Neural cell (in vitro differentiated cells): ENCODE measurements around the gene EGFL7. TPM values are rescaled to one million over a fixed set of nuclear protein-coding genes. Genes with fewer than 3 reads are reported as not detected.

Experiments used
- H2AFZ ChIP-seq: fragments of 200-600, 300-800 bp; sonication (generic), shearing (Covaris generic); 2 replicates; pipeline ENCODE4 v1.6.0; 2014; ENCODE audit warnings: low read depth, mild to moderate bottlenecking, antibody characterized with exemption, low read length, moderate library complexity
- H3F3A ChIP-seq: fragments of 200-600 bp; shearing (Covaris generic); 2 replicates; pipeline ENCODE4 v1.6.1; 2016; ENCODE audit warnings: mild to moderate bottlenecking, moderate library complexity, mixed read lengths, antibody characterized with exemption, low read length; ENCODE audit not compliant: insufficient read depth, poor library complexity, severe bottlenecking
- H3K27ac ChIP-seq: fragments of 200-600, 300-800 bp; sonication (generic), shearing (Covaris generic); 2 replicates; pipeline ENCODE4 v1.5.1; 2014; ENCODE audit warnings: mild to moderate bottlenecking, low read length, moderate library complexity
- H3K27me3 ChIP-seq: fragments of 300-800, 200-600 bp; sonication (generic), shearing (Covaris generic); 2 replicates; pipeline ENCODE4 v1.6.0; 2014; ENCODE audit warnings: mild to moderate bottlenecking, low read depth, low read length, moderate library complexity; ENCODE audit not compliant: insufficient read depth
- H3K36me3 ChIP-seq: fragments of 300-800, 200-600 bp; sonication (generic), shearing (Covaris generic); 2 replicates; pipeline ENCODE4 v1.5.1; 2014; ENCODE audit warnings: mild to moderate bottlenecking, antibody characterized with exemption, low read length, moderate library complexity; ENCODE audit not compliant: insufficient read depth
- H3K4me2 ChIP-seq: fragments of 300-800, 200-600 bp; sonication (generic), shearing (Covaris generic); 2 replicates; pipeline ENCODE4 v1.6.0; 2014; ENCODE audit warnings: mild to moderate bottlenecking, low read length
- H3K4me3 ChIP-seq: fragments of 300-800, 200-600 bp; sonication (generic), shearing (Covaris generic); 2 replicates; pipeline ENCODE4 v1.5.1; 2014; ENCODE audit warnings: mild to moderate bottlenecking, low read length, moderate library complexity
- H3K79me2 ChIP-seq: fragments of 200-600 bp; shearing (Covaris generic); replicated peaks from 2 replicates; pipeline ENCODE4 v1.6.0; 2014; ENCODE audit warnings: mild to moderate bottlenecking, low read length, moderate library complexity; ENCODE audit not compliant: insufficient read depth
- H3K9ac ChIP-seq: fragments of 300-800, 200-600 bp; sonication (generic), shearing (Covaris generic); 2 replicates; pipeline ENCODE4 v1.6.1; 2016; ENCODE audit warnings: mild to moderate bottlenecking, low read length, mixed read lengths
- H3K9me2 ChIP-seq: fragments of 200-600 bp; shearing (Covaris generic); 2 replicates; pipeline ENCODE4 v1.6.1; 2016; ENCODE audit warnings: mild to moderate bottlenecking, low read length, mixed read lengths; ENCODE audit not compliant: insufficient read depth
- H3K9me3 ChIP-seq: fragments of 200-600, 300-800 bp; sonication (generic), shearing (Covaris generic); 2 replicates; pipeline ENCODE4 v1.6.1; 2016; ENCODE audit warnings: mild to moderate bottlenecking, mixed run types, low read length, moderate library complexity, mixed read lengths
- H4K20me1 ChIP-seq: fragments of 200-600 bp; shearing (Covaris generic); 2 replicates; pipeline ENCODE4 v1.6.1; 2016; ENCODE audit warnings: mild to moderate bottlenecking, mixed run types; ENCODE audit not compliant: insufficient read depth
- EP300 ChIP-seq: fragments of 450-650 bp; conservative IDR thresholded peaks from 2 replicates; pipeline ENCODE4 v1.6.1; 2014; ENCODE audit warnings: antibody characterized with exemption, mild to moderate bottlenecking, moderate library complexity; ENCODE audit not compliant: poor library complexity, severe bottlenecking
- EZH2 ChIP-seq: fragments of 200-600, 300-800 bp; shearing (Covaris generic), sonication (generic); IDR thresholded peaks from 2 replicates; pipeline ENCODE4 v1.6.1; 2014; ENCODE audit warnings: antibody characterized with exemption, low read length, borderline replicate concordance, mild to moderate bottlenecking; ENCODE audit not compliant: insufficient read depth, poor library complexity, severe bottlenecking
- MXI1 ChIP-seq: fragments of 450-650 bp; conservative IDR thresholded peaks from 2 replicates; pipeline ENCODE4 v1.6.1; 2014; ENCODE audit warnings: antibody characterized with exemption, mild to moderate bottlenecking; ENCODE audit not compliant: poor library complexity, severe bottlenecking
- POLR2AphosphoS5 ChIP-seq: IDR thresholded peaks from 2 replicates; pipeline ENCODE4 v1.6.1; 2012
- RAD21 ChIP-seq: fragments of 450-650 bp; conservative IDR thresholded peaks from 2 replicates; pipeline ENCODE4 v1.6.1; 2014; ENCODE audit warnings: antibody characterized with exemption, mild to moderate bottlenecking, moderate library complexity
- SMC3 ChIP-seq: fragments of 450-650 bp; conservative IDR thresholded peaks from 2 replicates; pipeline ENCODE4 v1.6.1; 2014; ENCODE audit warnings: antibody characterized with exemption, mild to moderate bottlenecking, moderate library complexity; ENCODE audit not compliant: poor library complexity
- TAF1 ChIP-seq: IDR thresholded peaks from 2 replicates; pipeline ENCODE4 v1.6.1; 2012; ENCODE audit warnings: low read depth
- polyA plus RNA-seq: library from polyadenylated mRNA; depleted of rRNA; stranded (reverse); fragments of >200 nt; gene quantifications from 2 replicates; pipeline ENCODE4 v1.2.3, GENCODE V29; 2014
- TF ChIP-seq, protein P1 (sequence below): fragments of 450-650 bp; IDR thresholded peaks from 2 replicates; pipeline ENCODE4 v1.5.1; 2014; ENCODE audit warnings: antibody characterized with exemption, mild to moderate bottlenecking, moderate library complexity; ENCODE audit not compliant: poor library complexity, severe bottlenecking
- TF ChIP-seq, protein P2 (sequence below): IDR thresholded peaks from 2 replicates; pipeline ENCODE4 v1.6.1; 2012; ENCODE audit warnings: borderline replicate concordance

Gene EGFL7
- polyA plus RNA-seq, 1 donor from 2014 or later = 12.5 TPM

DNA sequence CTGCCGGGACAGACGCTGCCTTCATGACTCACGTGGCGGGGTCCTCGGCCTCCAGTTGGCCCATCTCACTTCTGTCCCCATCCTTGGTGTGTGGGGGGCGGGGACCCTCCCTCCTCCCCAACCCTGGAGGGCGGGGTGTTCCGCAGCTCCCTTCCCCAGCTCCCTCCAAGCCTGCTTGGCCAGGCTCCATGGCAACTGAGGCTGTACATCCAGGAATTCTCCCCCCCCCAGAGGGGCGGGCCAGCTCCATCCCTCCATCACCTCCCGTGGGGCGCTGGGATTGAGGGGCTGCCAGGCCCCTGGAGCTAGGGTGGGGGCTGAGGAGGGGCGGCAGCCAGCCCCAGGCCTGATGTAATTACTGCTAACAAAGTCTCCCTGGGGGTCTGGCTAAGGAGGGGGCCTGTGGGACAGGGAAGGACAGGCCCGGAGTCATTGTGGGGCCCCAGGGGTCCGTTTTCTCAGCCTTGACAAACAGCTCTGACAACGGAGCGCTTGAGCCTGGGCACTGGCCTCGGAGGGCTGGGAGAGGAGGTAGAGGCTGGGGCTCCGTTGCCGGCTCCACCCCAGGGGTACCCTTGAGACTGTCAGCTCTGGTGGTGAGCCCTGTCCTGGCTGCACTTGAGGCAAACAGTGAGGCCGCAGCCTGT lies 57.7 kb downstream of the EGFL7 start:
- H3K79me2 ChIP-seq = peaks cover 11% of the 10 kb centered on the region
- no peaks in the 10 kb centered on the region for H3K9me3 ChIP-seq
- no peaks in the 10 kb centered on the region for H3K9me2 ChIP-seq
- no peaks in the 10 kb centered on the region for H3K36me3 ChIP-seq
- peak overlapping the region; percentile 41 for H3K4me3 ChIP-seq
- no peaks in the 10 kb centered on the region for H3F3A ChIP-seq
- H3K27ac ChIP-seq = peak overlapping the region; percentile 31
- no peaks in the 10 kb centered on the region for H3K27me3 ChIP-seq
- no peak overlapping the region for H3K4me2 ChIP-seq
- TF ChIP-seq TAF1 (no peak), SMC3 (no peak), MXI1 (no peak), POLR2AphosphoS5 (no peak), EZH2 (no peak), EP300 (no peak), RAD21 (no peak)
- TF ChIP-seq, protein P1, sequence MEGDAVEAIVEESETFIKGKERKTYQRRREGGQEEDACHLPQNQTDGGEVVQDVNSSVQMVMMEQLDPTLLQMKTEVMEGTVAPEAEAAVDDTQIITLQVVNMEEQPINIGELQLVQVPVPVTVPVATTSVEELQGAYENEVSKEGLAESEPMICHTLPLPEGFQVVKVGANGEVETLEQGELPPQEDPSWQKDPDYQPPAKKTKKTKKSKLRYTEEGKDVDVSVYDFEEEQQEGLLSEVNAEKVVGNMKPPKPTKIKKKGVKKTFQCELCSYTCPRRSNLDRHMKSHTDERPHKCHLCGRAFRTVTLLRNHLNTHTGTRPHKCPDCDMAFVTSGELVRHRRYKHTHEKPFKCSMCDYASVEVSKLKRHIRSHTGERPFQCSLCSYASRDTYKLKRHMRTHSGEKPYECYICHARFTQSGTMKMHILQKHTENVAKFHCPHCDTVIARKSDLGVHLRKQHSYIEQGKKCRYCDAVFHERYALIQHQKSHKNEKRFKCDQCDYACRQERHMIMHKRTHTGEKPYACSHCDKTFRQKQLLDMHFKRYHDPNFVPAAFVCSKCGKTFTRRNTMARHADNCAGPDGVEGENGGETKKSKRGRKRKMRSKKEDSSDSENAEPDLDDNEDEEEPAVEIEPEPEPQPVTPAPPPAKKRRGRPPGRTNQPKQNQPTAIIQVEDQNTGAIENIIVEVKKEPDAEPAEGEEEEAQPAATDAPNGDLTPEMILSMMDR = no peak
- TF ChIP-seq, protein P2, sequence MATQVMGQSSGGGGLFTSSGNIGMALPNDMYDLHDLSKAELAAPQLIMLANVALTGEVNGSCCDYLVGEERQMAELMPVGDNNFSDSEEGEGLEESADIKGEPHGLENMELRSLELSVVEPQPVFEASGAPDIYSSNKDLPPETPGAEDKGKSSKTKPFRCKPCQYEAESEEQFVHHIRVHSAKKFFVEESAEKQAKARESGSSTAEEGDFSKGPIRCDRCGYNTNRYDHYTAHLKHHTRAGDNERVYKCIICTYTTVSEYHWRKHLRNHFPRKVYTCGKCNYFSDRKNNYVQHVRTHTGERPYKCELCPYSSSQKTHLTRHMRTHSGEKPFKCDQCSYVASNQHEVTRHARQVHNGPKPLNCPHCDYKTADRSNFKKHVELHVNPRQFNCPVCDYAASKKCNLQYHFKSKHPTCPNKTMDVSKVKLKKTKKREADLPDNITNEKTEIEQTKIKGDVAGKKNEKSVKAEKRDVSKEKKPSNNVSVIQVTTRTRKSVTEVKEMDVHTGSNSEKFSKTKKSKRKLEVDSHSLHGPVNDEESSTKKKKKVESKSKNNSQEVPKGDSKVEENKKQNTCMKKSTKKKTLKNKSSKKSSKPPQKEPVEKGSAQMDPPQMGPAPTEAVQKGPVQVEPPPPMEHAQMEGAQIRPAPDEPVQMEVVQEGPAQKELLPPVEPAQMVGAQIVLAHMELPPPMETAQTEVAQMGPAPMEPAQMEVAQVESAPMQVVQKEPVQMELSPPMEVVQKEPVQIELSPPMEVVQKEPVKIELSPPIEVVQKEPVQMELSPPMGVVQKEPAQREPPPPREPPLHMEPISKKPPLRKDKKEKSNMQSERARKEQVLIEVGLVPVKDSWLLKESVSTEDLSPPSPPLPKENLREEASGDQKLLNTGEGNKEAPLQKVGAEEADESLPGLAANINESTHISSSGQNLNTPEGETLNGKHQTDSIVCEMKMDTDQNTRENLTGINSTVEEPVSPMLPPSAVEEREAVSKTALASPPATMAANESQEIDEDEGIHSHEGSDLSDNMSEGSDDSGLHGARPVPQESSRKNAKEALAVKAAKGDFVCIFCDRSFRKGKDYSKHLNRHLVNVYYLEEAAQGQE = no peak
- peak overlapping the region; percentile 44 for H3K9ac ChIP-seq
- H4K20me1 ChIP-seq = no peaks in the 10 kb centered on the region
- no peak overlapping the region for H2AFZ ChIP-seq

DNA sequence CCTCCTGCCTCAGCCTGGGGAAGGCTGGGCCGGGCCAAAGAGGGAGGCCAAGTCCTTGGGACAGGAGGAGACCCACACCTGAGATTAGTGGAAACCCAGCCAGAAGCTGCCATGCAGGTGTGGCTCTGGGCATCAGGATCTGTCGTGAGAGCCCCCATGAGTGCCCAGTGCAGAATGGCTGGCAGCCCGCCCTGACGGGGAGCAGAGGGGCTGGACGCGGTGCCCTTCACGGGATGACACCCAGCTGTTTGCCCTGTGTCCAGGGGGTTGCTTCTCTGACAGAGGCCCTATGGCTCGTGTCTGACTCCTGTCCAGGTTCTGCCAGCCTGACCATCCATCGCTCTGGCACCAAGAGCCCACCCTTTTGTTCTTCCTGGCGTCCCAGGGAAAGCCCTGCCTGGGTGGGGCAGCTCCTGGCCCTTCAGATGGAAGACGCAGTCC lies 58.2 kb downstream of the EGFL7 start:
- Histone ChIP-seq H3K9me3 (no peaks in the 10 kb centered on the region), H3K36me3 (no peaks in the 10 kb centered on the region), H3K79me2 (peaks cover 14% of the 10 kb centered on the region), H3K27me3 (no peaks in the 10 kb centered on the region), H3K9ac (peak overlapping the region; percentile 44), H3F3A (no peaks in the 10 kb centered on the region), H3K27ac (peak overlapping the region; percentile 31), H3K4me2 (no peak overlapping the region), H4K20me1 (peaks cover 4% of the 10 kb centered on the region), H3K9me2 (no peaks in the 10 kb centered on the region), H2AFZ (no peak overlapping the region), H3K4me3 (peak overlapping the region; percentile 41)
- TF ChIP-seq, protein P2 = no peak
- TF ChIP-seq SMC3 (no peak), POLR2AphosphoS5 (peak; percentile 3)
